GM18499 (cell line): ENCODE measurements around the gene TM9SF4.
"Not testable (repeated sequence)": the region's sequence is repeated elsewhere in the genome, so short reads cannot be mapped to it uniquely, and the experiment has no call there.

Experiments used
- ATAC-seq: cut with Tn5 transposase; IDR thresholded peaks from one replicate; pipeline ENCODE4 v1.9.1; 2021; ENCODE audit warnings: moderate number of reproducible peaks; ENCODE audit not compliant: insufficient read depth, unreplicated experiment

Gene TM9SF4

GRCh38 chr20:32153156-32153665 lies 43.7 kb downstream of the TM9SF4 start:
- ATAC-seq, result no peak

- ATAC-seq, result no peak
Measured at GRCh38 chr20:32153771-32154170, 44.3 kb downstream of the TM9SF4 start.

GRCh38 chr20:32155017-32155981 lies 45.8 kb downstream of the TM9SF4 start:
- ATAC-seq, result no peak

- ATAC-seq, result no peak
Measured at GRCh38 chr20:32157611-32158010, 48.1 kb downstream of the TM9SF4 start.

- ATAC-seq, result no peak
Measured at GRCh38 chr20:32158351-32158750, 48.8 kb downstream of the TM9SF4 start.

- no peak for ATAC-seq
Measured at GRCh38 chr20:32158943-32159660, 49.6 kb downstream of the TM9SF4 start.

- ATAC-seq, result no peak
Measured at GRCh38 chr20:32159766-32160221, 50.3 kb downstream of the TM9SF4 start.

GRCh38 chr20:32160341-32160740 lies 50.8 kb downstream of the TM9SF4 start:
- ATAC-seq, result no peak

GRCh38 chr20:32162351-32162750 lies 52.8 kb downstream of the TM9SF4 start:
- ATAC-seq, result no peak

GRCh38 chr20:32163951-32164350 lies 54.4 kb downstream of the TM9SF4 start:
- ATAC-seq, result no peak

- no peak for ATAC-seq
Measured at GRCh38 chr20:32164984-32165735, 55.6 kb downstream of the TM9SF4 start.

- ATAC-seq, result no peak
Measured at GRCh38 chr20:32165836-32166545, 56.5 kb downstream of the TM9SF4 start.

GRCh38 chr20:32167552-32167951 lies 58.0 kb downstream of the TM9SF4 start:
- no peak for ATAC-seq

- no peak for ATAC-seq
Measured at GRCh38 chr20:32168184-32168910, 58.8 kb downstream of the TM9SF4 start.

GRCh38 chr20:32177696-32178095 lies 68.2 kb downstream of the TM9SF4 start:
- ATAC-seq, result not testable (repeated sequence)

- ATAC-seq, result no peak
Measured at GRCh38 chr20:32179515-32179914, 70.0 kb downstream of the TM9SF4 start.

- ATAC-seq, result no peak
Measured at GRCh38 chr20:32179934-32180333, 70.4 kb downstream of the TM9SF4 start.

- no peak for ATAC-seq
Measured at GRCh38 chr20:32181606-32182005, 72.1 kb downstream of the TM9SF4 start.
